ENCODE measurements around the gene TNNT3. TPM values are rescaled to one million over a fixed set of nuclear protein-coding genes. Genes with fewer than 3 reads are reported as not detected.

Gene TNNT3
- total and polyA plus RNA-seq, 10 donors, result 0.64 to 4.9 (median 2.0) TPM; not detected in 1

- intact Hi-C loops (cut with DNase I; ENCODE audit: low total_unique reads), result loop anchor here (5.0 kb wide), 1 partner anchor 36 kb away; no protein-coding TSS in a partner anchor
- WGBS, 5 donors, result 78 to 87% (median 83%) methylated on average over 17 to 29 of the region's 29 CpGs
- peak; percentile 4 to 18 (median 5) for TF ChIP-seq POLR2AphosphoS5 (IDR thresholded peaks at IDR 0.05)
- TF ChIP-seq POLR2A (IDR thresholded peaks at IDR 0.05), result no peak
- TF ChIP-seq, protein P1, sequence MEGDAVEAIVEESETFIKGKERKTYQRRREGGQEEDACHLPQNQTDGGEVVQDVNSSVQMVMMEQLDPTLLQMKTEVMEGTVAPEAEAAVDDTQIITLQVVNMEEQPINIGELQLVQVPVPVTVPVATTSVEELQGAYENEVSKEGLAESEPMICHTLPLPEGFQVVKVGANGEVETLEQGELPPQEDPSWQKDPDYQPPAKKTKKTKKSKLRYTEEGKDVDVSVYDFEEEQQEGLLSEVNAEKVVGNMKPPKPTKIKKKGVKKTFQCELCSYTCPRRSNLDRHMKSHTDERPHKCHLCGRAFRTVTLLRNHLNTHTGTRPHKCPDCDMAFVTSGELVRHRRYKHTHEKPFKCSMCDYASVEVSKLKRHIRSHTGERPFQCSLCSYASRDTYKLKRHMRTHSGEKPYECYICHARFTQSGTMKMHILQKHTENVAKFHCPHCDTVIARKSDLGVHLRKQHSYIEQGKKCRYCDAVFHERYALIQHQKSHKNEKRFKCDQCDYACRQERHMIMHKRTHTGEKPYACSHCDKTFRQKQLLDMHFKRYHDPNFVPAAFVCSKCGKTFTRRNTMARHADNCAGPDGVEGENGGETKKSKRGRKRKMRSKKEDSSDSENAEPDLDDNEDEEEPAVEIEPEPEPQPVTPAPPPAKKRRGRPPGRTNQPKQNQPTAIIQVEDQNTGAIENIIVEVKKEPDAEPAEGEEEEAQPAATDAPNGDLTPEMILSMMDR (IDR thresholded peaks at IDR 0.05 in 8 of 11, conservative IDR thresholded peaks at IDR 0.05 in 3 of 11), result no peak
- peak; percentile 75 for DNase-seq
- no peaks in the 10 kb centered on the region for H3K36me3 ChIP-seq
- peaks cover 0 to 20% (median 2%) of the 10 kb centered on the region in 6 donors for H3K4me1 ChIP-seq
- no peak overlapping the region for H3K4me3 ChIP-seq
- H3K9me3 ChIP-seq, result no peaks in the 10 kb centered on the region
- H3K27ac ChIP-seq, result no peak overlapping the region
- peaks cover 0 to 23% (median 0%) of the 10 kb centered on the region in 7 donors for H3K27me3 ChIP-seq (replicated peaks in 1 of 7)
Measured at GRCh38 chr11:1918436-1919315, 827 bp upstream of the TNNT3 start.

GRCh38 chr11:1920128-1920908 lies 815 bp downstream of the TNNT3 start:
- Histone ChIP-seq H3K9me3 (no peaks in the 10 kb centered on the region), H3K4me3 (no peak overlapping the region), H3K27me3 (replicated peaks in 1 of 7) (peaks cover 0 to 30% (median 0%) of the 10 kb centered on the region in 7 donors), H3K27ac (no peak overlapping the region), H3K36me3 (no peaks in the 10 kb centered on the region), H3K4me1 (peaks cover 0 to 20% (median 2%) of the 10 kb centered on the region in 6 donors)
- peak; percentile 70 for DNase-seq
- TF ChIP-seq, protein P1 (IDR thresholded peaks at IDR 0.05 in 8 of 11, conservative IDR thresholded peaks at IDR 0.05 in 3 of 11), result no peak
- TF ChIP-seq POLR2A (IDR thresholded peaks at IDR 0.05) (no peak), POLR2AphosphoS5 (IDR thresholded peaks at IDR 0.05) (no peak)
- WGBS, 5 donors, result 89 to 95% (median 93%) methylated on average over 22 to 25 of the region's 25 CpGs
- intact Hi-C loops (cut with DNase I; ENCODE audit: low total_unique reads), result no loop called here

GRCh38 chr11:1920909-1921573 lies 1.5 kb downstream of the TNNT3 start:
- WGBS, 5 donors, result 61 to 84% (median 78%) methylated on average over 17 to 21 of the region's 21 CpGs
- no peaks in the 10 kb centered on the region for H3K36me3 ChIP-seq
- peaks cover 0 to 37% (median 0%) of the 10 kb centered on the region in 7 donors for H3K27me3 ChIP-seq (replicated peaks in 1 of 7)
- DNase-seq, result peak; percentile 69
- no peak overlapping the region for H3K27ac ChIP-seq
- H3K4me1 ChIP-seq, result peaks cover 0 to 20% (median 3%) of the 10 kb centered on the region in 6 donors
- no peak overlapping the region for H3K4me3 ChIP-seq
- no peaks in the 10 kb centered on the region for H3K9me3 ChIP-seq
- TF ChIP-seq POLR2A (IDR thresholded peaks at IDR 0.05) (no peak), POLR2AphosphoS5 (IDR thresholded peaks at IDR 0.05) (peak in 1 of 3 donors; percentile 13)
- TF ChIP-seq, protein P1 (IDR thresholded peaks at IDR 0.05 in 8 of 11, conservative IDR thresholded peaks at IDR 0.05 in 3 of 11), result no peak
- intact Hi-C loops (cut with DNase I; ENCODE audit: low total_unique reads), result no loop called here
